ENCODE results near the gene KRTAP6-1. TPM values are rescaled to one million over a fixed set of nuclear protein-coding genes. Genes with fewer than 3 reads are reported as not detected.

KRTAP6-1 gene
- total RNA-seq, 1 donor from 2014 or later = not detected

DNA sequence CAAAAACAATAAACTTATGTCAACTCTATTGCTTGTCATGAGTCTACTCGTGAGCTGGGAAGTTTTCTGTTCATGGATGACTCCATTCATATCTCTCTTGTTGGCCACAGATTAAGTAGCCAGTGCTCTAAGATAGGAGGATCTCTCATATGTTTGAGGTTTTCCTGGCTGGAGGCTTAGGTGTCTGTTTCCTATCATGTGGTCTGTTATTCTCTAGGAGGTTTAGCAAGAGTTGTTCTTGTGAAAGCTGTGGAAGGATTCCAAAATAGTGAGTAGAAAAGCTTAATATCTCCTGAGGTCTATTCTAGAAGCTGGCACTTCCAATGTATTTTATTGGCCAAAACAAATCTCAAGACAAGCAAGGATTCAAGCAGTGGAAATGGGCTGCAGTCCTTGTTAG is 15.5 kb upstream of the KRTAP6-1 start:
- no peak for DNase-seq (ENCODE audit: low read depth)
- TF ChIP-seq, protein P1, sequence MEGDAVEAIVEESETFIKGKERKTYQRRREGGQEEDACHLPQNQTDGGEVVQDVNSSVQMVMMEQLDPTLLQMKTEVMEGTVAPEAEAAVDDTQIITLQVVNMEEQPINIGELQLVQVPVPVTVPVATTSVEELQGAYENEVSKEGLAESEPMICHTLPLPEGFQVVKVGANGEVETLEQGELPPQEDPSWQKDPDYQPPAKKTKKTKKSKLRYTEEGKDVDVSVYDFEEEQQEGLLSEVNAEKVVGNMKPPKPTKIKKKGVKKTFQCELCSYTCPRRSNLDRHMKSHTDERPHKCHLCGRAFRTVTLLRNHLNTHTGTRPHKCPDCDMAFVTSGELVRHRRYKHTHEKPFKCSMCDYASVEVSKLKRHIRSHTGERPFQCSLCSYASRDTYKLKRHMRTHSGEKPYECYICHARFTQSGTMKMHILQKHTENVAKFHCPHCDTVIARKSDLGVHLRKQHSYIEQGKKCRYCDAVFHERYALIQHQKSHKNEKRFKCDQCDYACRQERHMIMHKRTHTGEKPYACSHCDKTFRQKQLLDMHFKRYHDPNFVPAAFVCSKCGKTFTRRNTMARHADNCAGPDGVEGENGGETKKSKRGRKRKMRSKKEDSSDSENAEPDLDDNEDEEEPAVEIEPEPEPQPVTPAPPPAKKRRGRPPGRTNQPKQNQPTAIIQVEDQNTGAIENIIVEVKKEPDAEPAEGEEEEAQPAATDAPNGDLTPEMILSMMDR (IDR thresholded peaks at IDR 0.05; ENCODE audit: insufficient read depth, low read length, severe bottlenecking) = no peak
- H3K27me3 ChIP-seq (ENCODE audit: control insufficient read depth, insufficient read depth, low read length) = no peaks in the 10 kb centered on the region
- H3K4me3 ChIP-seq (ENCODE audit: low read depth, low read length) = no peak overlapping the region
- H3K36me3 ChIP-seq (ENCODE audit: control insufficient read depth, insufficient read depth, low read length) = no peaks in the 10 kb centered on the region
- FAIRE-seq = no peak

DNA sequence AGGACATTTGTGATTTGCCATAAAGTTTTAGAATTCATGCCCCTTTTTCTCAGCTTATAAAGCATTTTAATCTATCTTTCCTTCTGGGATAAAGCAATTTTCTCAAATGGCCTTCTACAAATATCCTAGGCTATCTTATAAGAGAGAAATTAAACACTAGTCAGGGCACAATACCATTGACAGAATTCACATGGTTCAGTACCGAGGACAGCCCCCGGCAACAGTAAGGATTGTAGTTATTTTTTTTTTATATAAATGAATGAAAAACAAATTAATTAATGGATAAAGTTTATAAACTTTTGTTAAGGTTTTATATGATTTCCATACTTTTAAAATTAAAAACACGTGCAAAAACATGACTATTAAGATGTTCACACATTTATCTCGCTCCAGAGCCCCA is 14.4 kb upstream of the KRTAP6-1 start:
- Histone ChIP-seq H3K4me3 (ENCODE audit: low read depth, low read length) (no peak overlapping the region), H3K27me3 (ENCODE audit: control insufficient read depth, insufficient read depth, low read length) (no peaks in the 10 kb centered on the region), H3K36me3 (ENCODE audit: control insufficient read depth, insufficient read depth, low read length) (no peaks in the 10 kb centered on the region)
- no peak for FAIRE-seq
- no peak for DNase-seq (ENCODE audit: low read depth)
- TF ChIP-seq, protein P1 (IDR thresholded peaks at IDR 0.05; ENCODE audit: insufficient read depth, low read length, severe bottlenecking) = no peak

DNA sequence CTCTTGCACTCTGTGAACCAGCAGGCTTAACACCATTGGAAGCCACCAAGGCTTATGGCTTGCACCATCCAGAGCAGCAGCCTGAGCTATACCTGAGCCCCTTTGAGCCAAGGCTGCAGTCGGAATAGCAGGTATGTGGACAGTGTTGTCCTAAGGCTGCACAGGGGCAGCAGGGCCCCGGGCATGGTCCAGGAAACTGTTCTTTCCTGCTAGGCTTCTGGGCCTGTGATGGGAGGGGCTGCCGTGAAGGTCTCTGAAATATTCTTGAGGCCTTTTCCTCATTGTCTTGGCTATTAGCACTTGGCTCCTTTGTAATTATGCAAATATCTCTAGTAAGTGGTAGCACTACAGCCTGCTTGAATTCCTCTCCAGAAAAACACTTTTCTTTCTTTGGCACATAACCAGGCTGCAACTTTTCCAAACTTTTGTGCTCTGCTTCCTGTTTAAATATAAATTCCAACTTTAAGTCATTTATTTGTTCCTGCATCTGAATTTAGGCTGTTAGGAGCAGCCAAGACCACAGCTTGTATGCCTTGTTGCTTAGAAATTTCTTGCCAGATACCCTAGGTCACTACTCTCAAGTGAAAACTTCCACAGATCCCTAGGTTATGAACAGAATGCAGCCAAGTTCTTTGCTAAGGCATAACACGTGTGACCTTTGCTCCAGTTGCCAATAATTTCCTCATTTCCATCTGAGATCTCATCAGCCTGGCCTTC is 11.9 kb upstream of the KRTAP6-1 start:
- FAIRE-seq (no peak), DNase-seq (ENCODE audit: low read depth) (no peak)
- Histone ChIP-seq H3K4me3 (ENCODE audit: low read depth, low read length) (no peak overlapping the region), H3K27me3 (ENCODE audit: control insufficient read depth, insufficient read depth, low read length) (no peaks in the 10 kb centered on the region), H3K36me3 (ENCODE audit: control insufficient read depth, insufficient read depth, low read length) (no peaks in the 10 kb centered on the region)
- TF ChIP-seq, protein P1 (IDR thresholded peaks at IDR 0.05; ENCODE audit: insufficient read depth, low read length, severe bottlenecking) = no peak

DNA sequence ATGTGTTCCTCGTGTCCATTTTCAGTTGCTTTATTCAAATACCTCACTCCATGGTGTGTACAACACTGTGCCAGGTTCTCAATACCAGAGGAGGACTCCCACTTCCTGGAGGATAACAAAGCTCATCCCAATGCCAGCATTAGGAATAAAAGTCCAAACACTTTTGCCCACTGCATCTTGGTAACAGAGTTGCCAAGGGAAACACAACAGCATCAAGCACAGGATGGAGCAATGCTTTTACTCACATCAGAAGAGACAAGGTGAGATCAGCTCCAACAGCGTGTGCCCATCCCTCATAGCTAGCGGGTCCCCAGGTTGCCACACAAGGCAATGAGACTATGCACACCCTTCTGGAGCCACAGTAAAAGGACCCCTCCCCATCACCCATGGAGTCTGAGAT is 9.6 kb upstream of the KRTAP6-1 start:
- TF ChIP-seq, protein P1 (IDR thresholded peaks at IDR 0.05; ENCODE audit: insufficient read depth, low read length, severe bottlenecking) = no peak

DNA sequence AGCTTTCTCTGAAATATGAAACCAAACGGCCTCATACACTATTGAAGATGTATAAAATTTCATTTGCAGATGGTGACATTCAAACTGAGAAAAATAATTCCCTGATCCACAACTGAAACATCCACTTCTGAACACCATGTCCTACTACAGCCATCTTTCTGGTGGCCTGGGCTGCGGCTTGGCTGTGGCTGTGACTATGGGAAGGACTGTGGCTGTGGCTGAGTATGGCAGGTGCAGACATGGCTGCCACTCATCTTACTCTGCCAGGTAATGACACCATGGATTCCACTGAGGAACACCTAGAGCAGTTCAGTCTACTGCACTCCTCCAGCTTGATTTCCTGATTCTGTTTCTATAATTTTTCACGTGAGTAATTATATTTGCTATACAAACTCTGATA is 6.8 kb upstream of the KRTAP6-1 start, which contains the start of gene KRTAP20-4:
Gene KRTAP20-4, plus strand, starts transcription at position 106 of the 400 bp plus-strand sequence.
- FAIRE-seq (no peak), DNase-seq (ENCODE audit: low read depth) (no peak)
- H3K36me3 ChIP-seq (ENCODE audit: control insufficient read depth, insufficient read depth, low read length) = no peaks in the 10 kb centered on the region
- no peaks in the 10 kb centered on the region for H3K27me3 ChIP-seq (ENCODE audit: control insufficient read depth, insufficient read depth, low read length)
- TF ChIP-seq, protein P1 (IDR thresholded peaks at IDR 0.05; ENCODE audit: insufficient read depth, low read length, severe bottlenecking) = no peak
- no peak within 1 kb of the TSS for H3K4me3 ChIP-seq (ENCODE audit: low read depth, low read length)

More for the DNA sequence above, 9.6 kb upstream of the KRTAP6-1 start:
- FAIRE-seq (no peak), DNase-seq (ENCODE audit: low read depth) (no peak)
- Histone ChIP-seq H3K27me3 (ENCODE audit: control insufficient read depth, insufficient read depth, low read length) (no peaks in the 10 kb centered on the region), H3K36me3 (ENCODE audit: control insufficient read depth, insufficient read depth, low read length) (no peaks in the 10 kb centered on the region), H3K4me3 (ENCODE audit: low read depth, low read length) (no peak overlapping the region)

DNA sequence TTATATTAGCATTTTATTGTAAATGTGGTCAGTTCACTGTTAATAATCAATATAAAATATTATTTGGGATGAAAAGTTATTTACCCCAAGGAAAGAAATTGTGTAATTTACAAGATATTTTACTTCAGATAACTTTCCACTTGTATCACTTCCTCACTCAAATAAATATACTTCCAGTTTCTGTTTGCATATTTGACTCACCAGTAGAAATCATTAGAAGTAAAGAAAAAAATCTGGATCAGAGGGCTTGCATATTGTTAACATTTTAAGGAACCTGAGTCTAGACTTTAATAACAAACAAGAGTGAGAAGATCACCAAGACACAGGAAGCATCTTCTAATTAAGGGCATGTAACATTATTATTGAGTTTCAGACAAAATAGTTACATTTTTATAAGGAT is 6.3 kb upstream of the KRTAP6-1 start:
- no peaks in the 10 kb centered on the region for H3K27me3 ChIP-seq (ENCODE audit: control insufficient read depth, insufficient read depth, low read length)
- no peak overlapping the region for H3K4me3 ChIP-seq (ENCODE audit: low read depth, low read length)
- no peaks in the 10 kb centered on the region for H3K36me3 ChIP-seq (ENCODE audit: control insufficient read depth, insufficient read depth, low read length)
- DNase-seq (ENCODE audit: low read depth) = no peak
- TF ChIP-seq, protein P1 (IDR thresholded peaks at IDR 0.05; ENCODE audit: insufficient read depth, low read length, severe bottlenecking) = no peak
- FAIRE-seq = no peak

All from bronchial epithelial cell (primary cell).